ENCODE measurements around the gene PTPRN2. TPM values are rescaled to one million over a fixed set of nuclear protein-coding genes. Genes with fewer than 3 reads are reported as not detected.
A peak's percentile ranks its signal among the peaks of the same experiment; 100 is the strongest.

Gene PTPRN2
- total and polyA plus RNA-seq, 2 of the 8 experiments (the other 6 are each of a cell fraction or from before 2014, with no cell fraction given), result 2.6 to 4.5 TPM

- Histone ChIP-seq H3K27ac (ENCODE audit: low read depth, low read length) (no peak overlapping the region), H3K79me1 (ENCODE audit: low read depth, low read length) (no peaks in the 10 kb centered on the region), H3K4ac (replicated peaks; ENCODE audit: insufficient read length, low read depth, low read length) (peak overlapping the region; percentile 54), H4K5ac (ENCODE audit: insufficient read length, low read depth, low read length) (no peak overlapping the region), H4K91ac (replicated peaks; ENCODE audit: insufficient read length, low read length) (peak overlapping the region; percentile 25), H2BK20ac (ENCODE audit: low read length) (no peak overlapping the region), H3K4me1 (replicated peaks in 1 of 4; ENCODE audit: control insufficient read depth in 3 of 4, insufficient read depth in 4 of 4, low read length in 3 of 4) (peaks cover 0 to 8% (median 2%) of the 10 kb centered on the region in 4 experiments; a peak in 2 of 7 replicates), H2AK5ac (ENCODE audit: low read depth, low read length) (no peak overlapping the region), H3K56ac (replicated peaks; ENCODE audit: insufficient read length, low read depth, low read length) (no peak overlapping the region), H3K9ac (replicated peaks in 1 of 4; ENCODE audit: extremely low read depth in 1 of 4, low read depth in 3 of 4, low read length in 3 of 4) (no peak overlapping the region), H3K18ac (ENCODE audit: extremely low read depth, low read length) (no peak overlapping the region), H2BK120ac (replicated peaks; ENCODE audit: low read depth, low read length) (no peak overlapping the region), H3K9me3 (ENCODE audit: insufficient read depth in 2 of 2, low read depth in 1 of 2, low read length in 1 of 2) (no peaks in the 10 kb centered on the region), H3K4me3 (ENCODE audit: extremely low read depth in 1 of 4, insufficient read depth in 2 of 4, low read depth in 3 of 4, low read length in 4 of 4) (no peak overlapping the region), H3K79me2 (ENCODE audit: control insufficient read depth in 1 of 2, insufficient read depth in 2 of 2, low read length in 2 of 2) (no peaks in the 10 kb centered on the region), H3K14ac (ENCODE audit: insufficient read length) (no peak overlapping the region), H3K36me3 (ENCODE audit: control insufficient read depth in 2 of 4, insufficient read depth in 4 of 4, low read length in 3 of 4) (no peaks in the 10 kb centered on the region), H2BK12ac (ENCODE audit: low read depth, low read length) (no peak overlapping the region), H3K4me2 (ENCODE audit: insufficient read depth in 1 of 2, low read depth in 2 of 2, low read length in 2 of 2) (no peak overlapping the region), H4K8ac (ENCODE audit: extremely low read depth, insufficient read depth, low read length) (no peak overlapping the region), H3K27me3 (replicated peaks in 1 of 4; ENCODE audit: control insufficient read depth in 3 of 4, extremely low read depth in 1 of 4, insufficient read depth in 3 of 4, low read length in 3 of 4) (peaks cover 0 to 3% (median 0%) of the 10 kb centered on the region in 4 experiments; a peak in 3 of 7 replicates), H3K23ac (ENCODE audit: insufficient read length) (no peak overlapping the region), H2AFZ (ENCODE audit: low read length) (no peak overlapping the region), H2BK15ac (ENCODE audit: low read length) (peak overlapping the region; percentile 20; the same call in 1 of the 2 replicates), H4K20me1 (replicated peaks in 1 of 2; ENCODE audit: control insufficient read depth in 1 of 2, insufficient read depth in 2 of 2, low read length in 2 of 2) (peaks cover 0 to 2% of the 10 kb centered on the region in 2 experiments), H2BK5ac (ENCODE audit: low read depth, low read length) (no peak overlapping the region), H3K23me2 (ENCODE audit: low read depth, low read length) (no peaks in the 10 kb centered on the region)
- no peak for DNase-seq (ENCODE audit: low read depth in 1 of 2, low spot score in 2 of 2)
- TF ChIP-seq SAP30 (IDR thresholded peaks at IDR 0.05; ENCODE audit: insufficient read depth, insufficient replicate concordance, low read length), result no peak
- no peak for TF ChIP-seq CHD1 (IDR thresholded peaks at IDR 0.05; ENCODE audit: low read depth, low read length)
- TF ChIP-seq GTF2F1 (IDR thresholded peaks at IDR 0.05; ENCODE audit: borderline replicate concordance, low read depth, low read length), result no peak
- TF ChIP-seq HDAC6 (IDR thresholded peaks at IDR 0.05; ENCODE audit: low read depth, low read length), result no peak
- TF ChIP-seq RFX5 (IDR thresholded peaks at IDR 0.05; ENCODE audit: borderline replicate concordance, low read depth, low read length), result no peak
- CTCF ChIA-PET (ENCODE audit: partially characterized antibody), result interaction anchor here (0.7 kb wide), 1 partner anchor 12 kb away, joined by 5 read pairs; no protein-coding TSS in a partner anchor
- POLR2A ChIA-PET (ENCODE audit: partially characterized antibody), result no interaction called here
- 88% methylated on average over 7 of the region's 7 CpGs; no CpG with 5 or more reads in 1 of the 2 experiments for WGBS, 2 experiments (ENCODE audit: extremely low coverage in 1 of 2, insufficient coverage in 1 of 2, insufficient read length in 1 of 2, insufficient replicate concordance in 2 of 2, low coverage in 1 of 2, low lambda C conversion rate in 2 of 2, missing lambda C conversion rate in 1 of 2)
- FAIRE-seq, result no peak
These were observed 563.8 kb downstream of the PTPRN2 start for GRCh38 chr7:158023681-158024350.

All from H1 (cell line).